GM23338 (cell line): Measurements from ENCODE around the gene ETFRF1. TPM values are rescaled to one million over a fixed set of nuclear protein-coding genes. Genes with fewer than 3 reads are reported as not detected.

Source experiments
- ATAC-seq: fragments of 200-7000 bp; cut with Tn5 transposase; 3 replicates; pipeline ENCODE4 v1.9.1; 2020
- DNase-seq: peaks from one replicate; pipeline ENCODE4 v3.0.0-alpha.2; 2015; ENCODE audit warnings: low spot score
- H2AFZ ChIP-seq: fragments of 200-600 bp; sonication (generic); 2 replicates; pipeline ENCODE4 v1.8.0; 2016; ENCODE audit warnings: antibody characterized with exemption, mild to moderate bottlenecking, moderate library complexity
- H3F3A ChIP-seq: fragments of 200-600 bp; sonication (generic); replicated peaks from 2 replicates; pipeline ENCODE4 v1.8.0; 2017; ENCODE audit warnings: antibody characterized with exemption, mixed run types, low read depth
- H3K27ac ChIP-seq: fragments of 200-600 bp; sonication (generic); 2 replicates; pipeline ENCODE4 v1.6.1; 2016; ENCODE audit warnings: low read depth
- H3K27me3 ChIP-seq: fragments of 200-600 bp; sonication (generic); 2 replicates; pipeline ENCODE4 v1.8.0; 2016; ENCODE audit warnings: mild to moderate bottlenecking, mixed run types, moderate library complexity; ENCODE audit not compliant: insufficient read depth
- H3K36me3 ChIP-seq: fragments of 200-600 bp; sonication (generic); 2 replicates; pipeline ENCODE4 v1.8.0; 2016; ENCODE audit warnings: mild to moderate bottlenecking; ENCODE audit not compliant: insufficient read depth
- H3K4me1 ChIP-seq: fragments of 200-600 bp; sonication (generic); 2 replicates; pipeline ENCODE4 v1.8.0; 2016; ENCODE audit warnings: mild to moderate bottlenecking, moderate library complexity; ENCODE audit not compliant: insufficient read depth
- H3K4me2 ChIP-seq: fragments of 200-600 bp; sonication (generic); 2 replicates; pipeline ENCODE4 v1.7.1; 2017; ENCODE audit warnings: mixed run types
- H3K4me3 ChIP-seq: fragments of 200-600 bp; sonication (generic); 2 replicates; pipeline ENCODE4 v1.6.1; 2016; ENCODE audit warnings: mixed run types
- H3K79me2 ChIP-seq: fragments of 200-600 bp; sonication (generic); replicated peaks from 2 replicates; pipeline ENCODE4 v1.8.0; 2017; ENCODE audit warnings: mild to moderate bottlenecking; ENCODE audit not compliant: insufficient read depth
- H3K9me2 ChIP-seq: fragments of 200-600 bp; sonication (generic); 2 replicates; pipeline ENCODE4 v1.8.0; 2017; ENCODE audit not compliant: insufficient read depth
- H4K20me1 ChIP-seq: fragments of 200-600 bp; sonication (generic); replicated peaks from 2 replicates; pipeline ENCODE4 v1.8.0; 2017; ENCODE audit warnings: mild to moderate bottlenecking; ENCODE audit not compliant: insufficient read depth
- H3K27ac Mint-ChIP-seq: 2 replicates; pipeline ENCODE4 v1.8.0; 2020; ENCODE audit warnings: inconsistent platforms, mild to moderate bottlenecking, moderate library complexity, mixed read lengths
- H3K27me3 Mint-ChIP-seq: 3 replicates; pipeline ENCODE4 v1.8.0; 2022; ENCODE audit warnings: low read depth, mild to moderate bottlenecking, moderate library complexity, mixed read lengths, inconsistent platforms; ENCODE audit not compliant: insufficient read depth, poor library complexity
- H3K36me3 Mint-ChIP-seq: 3 replicates; pipeline ENCODE4 v1.8.0; 2021; ENCODE audit warnings: low read depth, mild to moderate bottlenecking, inconsistent platforms, moderate library complexity, mixed read lengths
- H3K4me1 Mint-ChIP-seq: 3 replicates; pipeline ENCODE4 v1.8.0; 2020; ENCODE audit warnings: mild to moderate bottlenecking, inconsistent platforms, mixed read lengths
- H3K4me3 Mint-ChIP-seq: 3 replicates; pipeline ENCODE4 v1.8.0; 2021; ENCODE audit warnings: moderate library complexity, mild to moderate bottlenecking, inconsistent platforms, mixed read lengths
- H3K9me3 Mint-ChIP-seq: 3 replicates; pipeline ENCODE4 v1.8.0; 2020; ENCODE audit warnings: moderate library complexity, mild to moderate bottlenecking, inconsistent platforms, mixed read lengths
- EZH2 ChIP-seq: fragments of 200-600 bp; sonication (generic); IDR thresholded peaks from one replicate; pipeline ENCODE4 v1.8.0; 2017; ENCODE audit warnings: antibody characterized with exemption, mild to moderate bottlenecking, low read depth; ENCODE audit not compliant: unreplicated experiment
- EZH2phosphoT487 ChIP-seq: fragments of 200-600 bp; sonication (generic); IDR thresholded peaks from one replicate; pipeline ENCODE4 v1.8.1; 2018; ENCODE audit warnings: antibody characterized with exemption; ENCODE audit not compliant: unreplicated experiment
- NANOG ChIP-seq: IDR thresholded peaks from 2 replicates; pipeline ENCODE4 v1.6.1; 2016; ENCODE audit warnings: antibody characterized with exemption, borderline replicate concordance
- POLR2AphosphoS5 ChIP-seq: IDR thresholded peaks from 2 replicates; pipeline ENCODE4 v1.6.1; 2016; ENCODE audit warnings: antibody characterized with exemption, low read depth
- ZNF331 ChIP-seq: fragments of 250-450 bp; sonication (Bioruptor Pico); IDR thresholded peaks from 2 replicates; pipeline ENCODE4 v1.5.0; 2020; ENCODE audit warnings: low read depth, mild to moderate bottlenecking, moderate library complexity
- ZNF462 ChIP-seq: fragments of 250-450 bp; sonication (Bioruptor Pico); IDR thresholded peaks from 2 replicates; pipeline ENCODE4 v1.5.0; 2020; ENCODE audit warnings: mild to moderate bottlenecking, moderate library complexity
- polyA plus RNA-seq: library from polyadenylated mRNA; unstranded; fragments of >200 nt; fragmentation: Nextera tagmentation; extraction: Ambion mirVana; gene quantifications from 2 replicates; pipeline ENCODE4 v1.2.1, GENCODE V29; 2016
- total RNA-seq: library from RNA; depleted of rRNA; stranded (reverse); fragments of >200 nt; shearing (Covaris generic); gene quantifications from 2 replicates; pipeline ENCODE4 v1.2.3, GENCODE V29; 2014
- TF ChIP-seq, protein P1 (sequence below): IDR thresholded peaks from 2 replicates; pipeline ENCODE4 v1.6.1; 2016; ENCODE audit warnings: antibody characterized with exemption
- TF ChIP-seq, protein P2 (sequence below), 2 experiments: fragments of 200-600 bp in 1 of 2; sonication (generic) in 1 of 2; conservative IDR thresholded peaks; 2 replicates each; pipeline versions ENCODE4 v1.5.1 to v1.6.1; 2016 to 2017; ENCODE audit warnings: antibody characterized with exemption in 2 of 2, low read depth in 2 of 2, mild to moderate bottlenecking in 2 of 2, moderate library complexity in 1 of 2

Gene ETFRF1
- total and polyA plus RNA-seq, 2 experiments from 2014 or later, result 8.1 to 14.2 TPM

GRCh38 chr12:25200703-25201102, 5.7 kb downstream of the ETFRF1 start (continued):
- TF ChIP-seq, protein P1, sequence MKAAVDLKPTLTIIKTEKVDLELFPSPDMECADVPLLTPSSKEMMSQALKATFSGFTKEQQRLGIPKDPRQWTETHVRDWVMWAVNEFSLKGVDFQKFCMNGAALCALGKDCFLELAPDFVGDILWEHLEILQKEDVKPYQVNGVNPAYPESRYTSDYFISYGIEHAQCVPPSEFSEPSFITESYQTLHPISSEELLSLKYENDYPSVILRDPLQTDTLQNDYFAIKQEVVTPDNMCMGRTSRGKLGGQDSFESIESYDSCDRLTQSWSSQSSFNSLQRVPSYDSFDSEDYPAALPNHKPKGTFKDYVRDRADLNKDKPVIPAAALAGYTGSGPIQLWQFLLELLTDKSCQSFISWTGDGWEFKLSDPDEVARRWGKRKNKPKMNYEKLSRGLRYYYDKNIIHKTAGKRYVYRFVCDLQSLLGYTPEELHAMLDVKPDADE, result no peak

- H3K27ac Mint-ChIP-seq, result no peak overlapping the region
- H3K36me3 Mint-ChIP-seq, result 0 out of 3 replicates have a peak, but pooled peaks cover 1% of the 10 kb centered on the region
- H3K9me3 Mint-ChIP-seq, result no peaks in the 10 kb centered on the region
- H3K27ac ChIP-seq, result no peak overlapping the region
- ATAC-seq, result peak; percentile 56; the same call in 2 of the 3 replicates
- no peak overlapping the region for H2AFZ ChIP-seq
- H4K20me1 ChIP-seq, result peaks cover 6% of the 10 kb centered on the region
- no peak for DNase-seq
- H3K79me2 ChIP-seq, result no peaks in the 10 kb centered on the region
- TF ChIP-seq NANOG (no peak), ZNF331 (CRISPR knock-in tag) (no peak), EZH2phosphoT487 (no peak), ZNF462 (CRISPR knock-in tag) (no peak), POLR2AphosphoS5 (no peak), EZH2 (no peak)
- TF ChIP-seq, protein P1, result no peak
- TF ChIP-seq, protein P2, sequence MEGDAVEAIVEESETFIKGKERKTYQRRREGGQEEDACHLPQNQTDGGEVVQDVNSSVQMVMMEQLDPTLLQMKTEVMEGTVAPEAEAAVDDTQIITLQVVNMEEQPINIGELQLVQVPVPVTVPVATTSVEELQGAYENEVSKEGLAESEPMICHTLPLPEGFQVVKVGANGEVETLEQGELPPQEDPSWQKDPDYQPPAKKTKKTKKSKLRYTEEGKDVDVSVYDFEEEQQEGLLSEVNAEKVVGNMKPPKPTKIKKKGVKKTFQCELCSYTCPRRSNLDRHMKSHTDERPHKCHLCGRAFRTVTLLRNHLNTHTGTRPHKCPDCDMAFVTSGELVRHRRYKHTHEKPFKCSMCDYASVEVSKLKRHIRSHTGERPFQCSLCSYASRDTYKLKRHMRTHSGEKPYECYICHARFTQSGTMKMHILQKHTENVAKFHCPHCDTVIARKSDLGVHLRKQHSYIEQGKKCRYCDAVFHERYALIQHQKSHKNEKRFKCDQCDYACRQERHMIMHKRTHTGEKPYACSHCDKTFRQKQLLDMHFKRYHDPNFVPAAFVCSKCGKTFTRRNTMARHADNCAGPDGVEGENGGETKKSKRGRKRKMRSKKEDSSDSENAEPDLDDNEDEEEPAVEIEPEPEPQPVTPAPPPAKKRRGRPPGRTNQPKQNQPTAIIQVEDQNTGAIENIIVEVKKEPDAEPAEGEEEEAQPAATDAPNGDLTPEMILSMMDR (conservative IDR thresholded peaks at IDR 0.05; ENCODE audit: low read depth in 2 of 2), result no peak
- no peaks in the 10 kb centered on the region; the same call in 1 of the 2 replicates for H3K36me3 ChIP-seq
- H3K4me1 ChIP-seq, result 0 out of 2 replicates have a peak, but pooled peaks cover 5% of the 10 kb centered on the region
- no peaks in the 10 kb centered on the region for H3K27me3 Mint-ChIP-seq
- H3K9me2 ChIP-seq, result no peaks in the 10 kb centered on the region
- no peaks in the 10 kb centered on the region; the same call in 2 of the 3 replicates for H3K4me1 Mint-ChIP-seq
- H3K27me3 ChIP-seq, result no peaks in the 10 kb centered on the region
- H3K4me2 ChIP-seq, result no peak overlapping the region
- no peaks in the 10 kb centered on the region for H3F3A ChIP-seq
- no peak overlapping the region for H3K4me3 Mint-ChIP-seq
- H3K4me3 ChIP-seq, result no peak overlapping the region
These were observed 7.1 kb downstream of the ETFRF1 start for GRCh38 chr12:25202137-25202536.
